GM12875 (cell line): ENCODE measurements around the gene TNIK.
"Not testable (repeated sequence)": the region's sequence is repeated elsewhere in the genome, so short reads cannot be mapped to it uniquely, and the experiment has no call there.

Source experiments
- H3K4me3 ChIP-seq: one replicate; pipeline ENCODE4 v1.5.1; 2011; ENCODE audit warnings: low read depth, low read length, control low read depth
- CTCF ChIP-seq: IDR thresholded peaks from 2 replicates; pipeline ENCODE4 v1.5.1; 2011; ENCODE audit warnings: low read depth, mild to moderate bottlenecking, control low read depth, inconsistent platforms, low read length, moderate library complexity, borderline replicate concordance; ENCODE audit not compliant: insufficient read depth

Gene TNIK

GRCh38 chr3:171455603-171456550, 4.3 kb downstream of the TNIK start:
- peak overlapping the region; percentile 19 for H3K4me3 ChIP-seq
- no peak for TF ChIP-seq CTCF

- H3K4me3 ChIP-seq, result no peak overlapping the region
- TF ChIP-seq CTCF, result no peak
These were observed 6.2 kb downstream of the TNIK start for GRCh38 chr3:171454041-171454440.

- peak; percentile 42 for TF ChIP-seq CTCF
- H3K4me3 ChIP-seq, result no peak overlapping the region
These were observed 6.9 kb downstream of the TNIK start for GRCh38 chr3:171453180-171453886.

GRCh38 chr3:171452328-171452727, 7.9 kb downstream of the TNIK start:
- no peak for TF ChIP-seq CTCF
- no peak overlapping the region for H3K4me3 ChIP-seq

- no peak for TF ChIP-seq CTCF
- no peak overlapping the region for H3K4me3 ChIP-seq
These were observed 8.3 kb downstream of the TNIK start for GRCh38 chr3:171451915-171452314.

GRCh38 chr3:171447579-171447891, 12.7 kb downstream of the TNIK start:
- not testable (repeated sequence) for H3K4me3 ChIP-seq

- no peak for TF ChIP-seq CTCF
- no peak overlapping the region for H3K4me3 ChIP-seq
These were observed 13.2 kb downstream of the TNIK start for GRCh38 chr3:171446801-171447578.
